ENCODE measurements around the gene PITPNB.

DNA sequence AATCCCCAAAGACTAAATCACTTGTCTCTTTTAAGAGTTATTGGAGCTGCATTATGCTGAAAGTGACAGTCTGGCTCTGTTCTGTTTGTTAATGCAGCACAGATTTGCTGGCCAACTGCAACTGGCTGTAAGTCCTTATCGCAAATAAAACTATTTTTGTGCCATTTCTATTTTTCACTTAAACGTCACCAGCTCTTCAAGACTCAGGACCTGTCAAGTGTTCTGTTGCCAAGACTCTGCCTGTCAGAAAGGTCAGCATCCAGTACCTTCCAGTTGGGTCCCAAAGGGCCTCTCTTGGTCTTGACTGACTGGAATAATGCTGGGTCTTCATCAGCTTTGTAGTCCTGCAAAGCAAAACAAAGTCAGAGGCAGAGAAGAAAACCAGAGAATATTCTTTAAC is 45.6 kb downstream of the PITPNB start:
- no peak for TF ChIP-seq POLR2AphosphoS5 (IDR thresholded peaks at IDR 0.05; ENCODE audit: borderline replicate concordance, low read depth, low read length)
- no peak for TF ChIP-seq EZH2 (IDR thresholded peaks at IDR 0.05)

All from SK-N-MC (cell line).